NCI-H345 treated with DMSO at 0.1 percent for 48 hours (cell line): ENCODE results near the gene DUS1L.
A peak's percentile ranks its signal among the peaks of the same experiment; 100 is the strongest.

Source experiments
- DNase-seq: peaks from one replicate; lab custom pipeline; 2025; ENCODE audit not compliant: unreplicated experiment; lab: John Stamatoyannopoulos, UW

Gene DUS1L

DNA sequence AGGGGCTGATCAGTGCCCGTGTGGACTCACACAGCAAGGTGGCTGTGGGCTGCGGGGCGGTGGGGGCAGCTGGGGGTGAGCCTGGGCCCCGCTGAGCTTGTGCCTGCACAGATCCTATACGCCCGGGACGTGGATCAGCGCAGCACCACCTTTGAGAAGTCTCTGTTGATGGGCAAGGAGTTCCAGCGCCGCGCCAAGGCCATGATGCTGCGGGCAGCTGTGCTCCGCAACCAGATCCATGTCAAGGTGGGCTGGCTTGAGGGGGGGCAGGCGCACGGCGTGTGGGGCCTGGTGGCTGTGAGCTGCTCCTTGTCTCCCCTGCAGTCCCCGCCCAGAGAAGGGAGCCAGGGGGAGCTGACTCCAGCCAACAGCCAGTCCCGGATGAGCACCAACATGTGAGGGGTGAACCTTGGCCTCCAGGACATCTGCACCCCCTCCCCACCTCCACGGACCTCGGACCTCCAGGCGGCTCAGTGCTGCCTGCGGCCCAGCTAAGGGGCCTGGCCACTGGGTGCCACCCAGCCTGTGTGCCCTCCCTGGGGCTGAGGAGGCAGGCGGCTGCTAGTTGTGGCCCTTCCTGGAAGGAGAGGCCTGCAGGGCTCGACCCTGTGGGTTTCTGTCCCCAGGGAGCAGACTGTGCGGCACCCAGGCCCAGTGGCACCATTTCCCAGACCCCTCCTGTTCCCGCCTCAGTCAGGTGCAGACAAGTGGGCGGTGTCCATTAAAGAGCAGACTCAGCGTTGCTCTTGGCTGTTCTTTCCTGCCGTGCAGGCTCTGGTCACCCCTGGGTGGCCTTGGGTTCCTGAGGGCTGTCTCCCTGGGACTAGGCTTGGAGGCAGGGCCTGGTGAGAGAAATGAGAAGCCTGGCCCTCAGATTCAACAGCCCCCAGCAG lies 8.6 kb downstream of the DUS1L start:
- DNase-seq, result no peak

GRCh38 chr17:82055965-82056728 lies 9.5 kb downstream of the DUS1L start:
- DNase-seq, result no peak

DNA sequence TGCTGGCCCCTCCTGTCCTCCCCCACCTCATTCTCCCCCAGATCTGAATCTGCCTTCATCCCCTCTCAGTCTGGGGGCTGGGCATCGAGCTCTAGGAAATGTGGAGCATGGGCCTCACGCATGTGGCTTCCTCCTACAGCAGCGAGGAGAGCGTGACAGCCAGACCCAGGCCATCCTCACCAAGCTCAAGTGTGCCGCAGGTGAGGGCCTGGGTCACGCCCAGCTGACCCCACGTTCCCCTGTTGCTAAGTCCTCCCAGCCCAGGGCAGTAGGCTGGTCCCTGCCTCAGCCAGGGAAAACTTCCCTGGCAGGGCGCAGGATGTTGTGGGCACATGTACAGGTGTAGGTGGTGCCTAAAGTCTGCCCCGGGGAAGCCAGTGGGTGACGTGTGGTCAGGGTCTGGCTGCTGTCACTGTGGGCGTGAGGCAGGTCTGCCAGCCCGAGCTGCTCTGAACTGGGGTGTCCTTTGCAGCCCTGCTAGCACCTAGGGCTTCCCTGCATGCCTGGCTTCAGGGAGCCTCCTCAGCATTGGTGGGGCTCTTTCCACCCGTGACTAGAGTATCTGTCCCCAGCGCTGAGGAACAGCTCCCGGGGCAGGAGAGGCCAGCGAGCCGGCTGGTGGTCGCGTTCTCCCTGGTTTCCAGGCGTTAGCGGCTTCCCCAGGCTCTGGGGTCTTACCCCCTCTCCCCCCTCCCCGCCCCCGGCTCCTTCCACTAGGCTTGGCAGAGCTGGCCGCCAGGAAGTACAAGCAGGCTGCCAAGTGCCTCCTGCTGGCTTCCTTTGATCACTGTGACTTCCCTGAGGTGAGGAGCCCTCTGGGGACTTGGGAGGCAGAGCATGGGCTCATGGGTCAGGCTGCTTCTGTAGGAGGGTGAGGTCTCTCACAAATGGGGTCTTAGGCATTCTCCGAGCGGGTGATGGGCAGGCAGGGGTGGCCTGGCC lies 10.3 kb downstream of the DUS1L start:
- no peak for DNase-seq

DNA sequence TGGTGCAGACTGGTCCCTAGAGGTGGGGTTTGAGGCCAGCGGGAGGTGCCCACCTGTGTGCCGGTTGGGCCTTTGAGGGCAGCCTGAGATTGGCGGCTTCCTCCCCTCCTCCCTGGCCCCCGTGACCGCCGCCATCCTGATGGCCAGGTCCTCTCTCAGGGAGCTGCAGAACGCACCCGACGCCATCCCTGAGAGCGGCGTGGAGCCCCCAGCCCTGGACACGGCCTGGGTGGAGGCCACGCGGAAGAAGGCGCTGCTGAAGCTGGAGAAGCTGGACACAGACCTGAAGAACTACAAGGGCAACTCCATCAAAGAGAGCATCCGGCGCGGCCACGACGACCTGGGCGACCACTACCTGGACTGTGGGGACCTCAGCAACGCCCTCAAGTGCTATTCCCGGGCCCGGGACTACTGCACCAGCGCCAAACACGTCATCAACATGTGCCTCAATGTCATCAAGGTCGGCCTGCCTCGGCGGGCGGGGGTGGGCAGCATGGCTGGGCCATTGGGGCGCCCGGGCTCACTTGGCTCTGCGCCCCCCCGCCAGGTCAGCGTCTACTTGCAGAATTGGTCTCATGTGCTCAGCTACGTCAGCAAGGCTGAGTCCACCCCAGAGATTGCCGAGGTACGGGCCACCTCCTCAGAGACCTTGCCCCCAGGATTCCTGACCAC lies 11.1 kb downstream of the DUS1L start:
- no peak for DNase-seq

DNA sequence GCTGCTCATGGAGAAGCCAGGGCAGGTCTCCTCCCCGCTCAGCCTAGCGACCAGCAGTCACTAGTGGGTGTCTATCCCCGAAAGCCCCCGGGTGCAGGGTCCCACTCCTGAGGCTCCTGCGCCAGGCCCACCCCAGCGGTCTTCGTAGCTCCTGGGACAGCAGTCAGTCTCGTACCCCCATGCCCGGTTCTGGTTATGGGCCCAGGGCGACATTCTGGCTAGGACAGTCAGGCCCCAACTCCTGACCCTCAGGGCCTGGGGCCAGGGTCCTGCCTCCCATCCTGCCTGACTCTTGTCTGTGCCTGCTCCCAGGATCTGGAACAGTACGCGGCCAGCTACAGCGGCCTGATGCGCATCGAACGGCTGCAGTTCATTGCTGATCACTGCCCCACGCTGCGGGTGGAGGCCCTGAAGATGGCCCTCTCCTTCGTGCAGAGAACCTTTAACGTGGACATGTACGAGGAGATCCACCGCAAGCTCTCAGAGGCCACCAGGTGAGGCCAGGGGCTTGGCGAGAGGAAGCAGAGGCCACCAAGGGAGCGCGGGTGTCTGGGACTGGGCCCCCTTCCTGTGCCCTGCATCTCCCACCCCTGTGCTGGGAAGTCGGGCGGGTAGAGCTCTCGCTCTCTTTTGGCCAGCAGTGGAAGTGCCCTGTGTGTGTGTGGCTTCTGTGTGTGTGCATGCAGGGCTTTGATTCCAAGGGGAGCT lies 11.9 kb downstream of the DUS1L start:
- no peak for DNase-seq

DNA sequence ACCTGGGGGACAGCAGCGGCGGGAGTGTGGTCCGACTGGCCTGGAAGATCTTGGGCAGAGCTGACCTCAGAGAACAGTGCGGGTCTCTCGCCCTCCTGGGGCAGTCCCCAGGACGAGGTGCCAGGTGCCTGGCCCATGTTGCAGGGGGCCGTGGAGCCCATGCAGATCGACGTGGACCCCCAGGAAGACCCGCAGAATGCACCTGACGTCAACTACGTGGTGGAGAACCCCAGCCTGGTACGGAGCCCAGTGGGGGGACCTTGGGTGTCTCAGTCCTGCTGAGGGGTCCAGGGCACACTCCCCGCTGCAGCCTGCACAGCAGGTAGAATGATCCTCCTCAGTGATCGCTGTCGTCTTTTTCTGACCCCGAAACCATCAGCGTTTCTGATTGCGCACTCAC lies 12.5 kb downstream of the DUS1L start:
- DNase-seq, result no peak

GRCh38 chr17:82052638-82053059 lies 13.0 kb downstream of the DUS1L start:
- no peak for DNase-seq

DNA sequence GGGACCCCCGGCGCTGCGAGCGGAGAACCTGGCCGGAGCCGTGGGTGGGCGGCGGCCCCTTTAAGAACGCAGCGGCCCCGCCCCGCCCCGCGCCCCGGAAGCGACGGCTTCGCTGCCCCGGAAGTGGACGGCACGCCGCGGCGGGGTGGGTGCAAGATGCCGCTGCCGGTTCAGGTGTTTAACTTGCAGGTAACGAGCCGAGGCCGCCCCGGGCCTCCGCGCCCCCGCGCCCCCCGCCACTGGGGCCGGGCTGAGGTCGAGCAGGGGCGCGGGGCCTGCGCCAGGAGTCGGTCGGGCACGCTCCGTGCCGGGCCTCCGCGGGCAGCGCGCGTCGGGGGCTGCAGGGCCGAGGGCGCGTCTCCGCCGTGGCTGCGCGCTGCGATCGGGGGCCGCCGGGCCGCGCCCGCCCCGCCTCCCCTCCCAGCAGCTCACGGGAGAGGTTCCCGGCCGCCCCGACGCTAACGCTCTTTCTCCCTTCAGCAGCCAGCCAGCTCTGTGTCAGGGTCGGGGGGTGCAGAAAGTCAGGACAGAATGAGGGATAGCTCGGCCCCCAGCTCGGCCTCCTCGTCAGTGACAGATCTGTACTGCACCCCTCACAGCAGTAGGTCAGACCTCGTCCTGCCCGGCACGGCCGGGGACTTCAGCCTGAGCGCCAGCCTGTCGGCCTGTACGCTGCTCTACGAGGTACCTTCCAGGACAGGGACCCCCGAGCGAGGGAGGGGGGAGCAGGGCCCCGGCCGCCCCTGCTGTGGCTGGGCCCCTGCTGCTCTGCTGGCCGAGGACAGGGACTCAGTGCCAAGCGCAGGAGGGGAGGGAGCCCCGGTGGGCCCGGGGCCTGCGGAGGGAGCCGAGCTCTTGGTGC lies 13.6 kb downstream of the DUS1L start, which contains the start of the genes GPS1 and RFNG:
Gene GPS1, plus strand, starts transcription at position 123 of the 862 bp plus-strand sequence. Its CDS starts 34 bp downstream, at position 157.
Gene RFNG, minus strand, starts transcription at position 36 of the 862 bp plus-strand sequence. CDS start 45 bp downstream, outside the sequence.
- peak; percentile 74 for DNase-seq

DNA sequence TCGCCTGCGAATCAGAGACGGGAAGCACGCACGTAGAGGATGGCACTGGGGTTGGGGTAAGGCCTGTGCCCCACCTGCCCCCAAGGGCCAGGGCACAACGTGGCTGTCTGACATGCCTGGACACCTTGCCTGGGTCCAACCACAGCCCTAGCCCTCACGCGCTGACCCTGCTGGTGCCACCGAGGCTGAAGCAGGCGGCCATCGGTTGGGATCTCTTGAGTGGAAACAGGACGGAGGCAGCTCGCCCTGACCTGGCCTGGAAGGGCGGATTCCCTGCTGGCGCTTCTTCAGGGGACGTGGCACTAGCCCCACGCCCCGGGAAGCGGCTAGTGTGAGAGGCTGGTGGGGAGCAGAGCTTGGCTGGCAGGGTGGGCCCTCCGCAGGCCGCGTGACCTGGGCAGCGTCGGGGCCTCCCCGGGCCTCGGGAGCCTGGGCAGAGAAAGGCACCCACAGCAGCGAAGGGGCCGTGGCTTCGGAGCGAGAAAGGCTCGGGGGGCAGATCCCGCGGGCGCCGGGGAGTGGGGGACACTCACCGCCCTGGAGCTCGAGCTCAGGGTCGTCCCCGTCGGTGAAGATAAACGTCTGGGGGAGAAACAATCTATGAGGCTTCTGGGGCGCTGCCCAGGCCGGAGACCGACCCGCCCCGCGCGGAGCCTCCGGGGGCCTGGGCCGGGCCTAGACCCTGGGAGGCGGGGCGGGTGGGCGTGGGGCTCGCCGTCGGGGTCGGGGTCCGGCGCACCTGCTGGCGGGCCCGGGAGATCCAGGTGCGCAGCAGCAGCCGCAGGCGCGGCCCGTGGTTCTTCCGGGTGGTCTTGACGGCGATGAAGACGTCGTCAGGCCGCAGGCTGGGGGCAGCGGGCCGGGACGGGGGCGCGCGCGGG lies 14.6 kb downstream of the DUS1L start:
- no peak for DNase-seq

DNA sequence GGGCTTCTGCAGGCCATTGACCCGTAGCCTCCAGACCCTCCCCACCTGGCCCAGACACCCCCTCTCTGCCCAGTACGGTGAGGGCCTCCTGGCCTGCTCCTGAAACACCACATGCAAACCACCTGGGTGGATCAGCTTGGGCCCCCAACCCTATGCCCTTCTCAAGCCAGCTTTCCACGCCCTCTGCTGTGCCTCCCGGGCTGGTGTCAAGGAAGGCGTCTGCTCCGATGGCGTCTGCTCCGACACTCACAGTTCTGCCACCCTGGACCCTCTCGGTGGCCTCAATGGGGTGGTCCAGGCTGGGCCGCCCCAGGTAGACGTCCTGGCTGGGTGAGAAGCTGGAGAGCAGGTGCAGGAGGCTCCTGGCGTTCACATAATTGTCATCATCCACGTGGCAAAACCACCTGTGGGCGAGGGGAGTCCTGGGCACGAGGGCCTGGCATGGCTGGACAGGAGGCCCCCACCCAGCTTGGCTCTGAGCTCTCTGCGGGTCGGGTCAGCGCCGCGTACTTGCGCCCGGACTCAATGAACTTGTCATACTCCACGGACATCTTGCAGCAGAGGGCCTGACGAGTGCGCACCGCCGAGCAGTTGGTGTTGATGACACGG lies 15.3 kb downstream of the DUS1L start:
- no peak for DNase-seq

DNA sequence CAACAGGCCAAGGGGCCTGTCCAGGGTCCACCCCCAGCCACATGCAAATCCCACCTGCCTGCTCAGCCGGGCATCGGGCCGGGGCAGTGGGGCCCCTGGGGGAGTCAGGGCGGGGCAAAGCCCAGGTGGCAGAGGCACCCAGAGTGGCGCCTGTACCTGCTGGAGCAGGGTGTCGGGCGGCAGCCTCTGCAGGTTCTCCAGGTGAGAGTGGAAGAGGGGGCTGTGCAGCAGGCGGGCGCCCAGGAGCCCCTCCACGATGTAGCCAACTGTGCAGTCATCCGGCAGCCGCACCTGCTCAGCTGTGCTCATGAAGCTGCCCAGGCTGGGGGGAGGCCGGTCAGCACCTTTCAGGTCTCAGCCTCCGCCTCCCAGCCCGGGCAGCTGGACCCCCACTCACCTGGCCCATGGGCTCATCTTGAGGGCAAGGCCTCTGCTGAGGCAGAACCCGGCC lies 16.1 kb downstream of the DUS1L start:
- DNase-seq, result no peak

DNA sequence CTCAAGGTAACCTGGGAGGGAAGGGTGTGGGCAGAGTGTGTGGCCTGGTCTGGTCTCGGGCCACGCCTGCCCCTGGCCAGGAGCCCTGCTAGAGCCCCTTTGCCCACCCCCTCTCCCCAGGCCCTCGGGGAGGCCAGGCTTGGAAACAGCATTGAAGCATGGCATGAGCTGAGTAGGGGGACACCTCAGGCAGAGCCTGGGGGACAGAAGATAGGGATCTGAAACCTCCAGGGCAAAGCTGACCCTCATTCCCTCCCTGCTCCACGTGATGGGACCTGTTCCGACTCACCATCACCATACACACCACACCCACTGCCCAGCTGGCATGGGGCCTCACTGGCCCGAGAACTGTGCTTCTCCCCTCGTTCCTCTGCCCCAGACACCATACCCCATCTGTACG lies 16.5 kb downstream of the DUS1L start:
- no peak for DNase-seq

GRCh38 chr17:82048571-82048971 lies 17.0 kb downstream of the DUS1L start:
- DNase-seq, result no peak

DNA sequence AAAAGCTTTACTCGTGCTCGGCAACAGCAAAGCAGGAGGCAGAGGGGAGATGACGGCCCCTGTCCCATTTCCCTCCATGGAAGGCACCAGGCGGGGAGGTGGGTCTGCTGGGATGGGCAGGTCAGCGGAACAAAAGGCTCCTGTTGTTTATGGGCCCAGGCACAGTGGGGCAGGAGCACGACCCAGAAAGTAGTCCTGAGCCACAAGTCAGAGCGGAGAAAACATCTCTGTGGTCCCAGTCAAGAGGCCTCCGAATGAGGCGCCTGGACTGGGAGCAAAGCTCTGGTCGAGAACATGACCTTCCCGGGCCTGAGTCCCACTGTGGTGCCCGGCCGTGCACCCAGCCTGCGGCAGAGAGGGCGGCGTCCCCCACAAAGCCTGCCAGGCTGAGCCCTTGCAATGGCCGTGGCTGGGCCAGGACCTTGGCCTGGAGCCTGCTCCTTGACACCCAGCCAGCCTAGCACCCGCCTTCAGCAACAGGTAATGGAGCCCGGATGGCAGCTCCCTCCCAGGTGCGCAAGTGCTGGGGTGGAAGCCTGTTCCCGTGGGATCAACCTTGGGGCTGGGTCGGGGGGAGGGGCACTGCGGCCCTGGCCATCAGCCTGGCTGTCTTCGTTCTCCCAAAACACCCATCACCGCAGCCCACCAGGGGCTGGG lies 17.6 kb downstream of the DUS1L start:
- DNase-seq, result no peak

DNA sequence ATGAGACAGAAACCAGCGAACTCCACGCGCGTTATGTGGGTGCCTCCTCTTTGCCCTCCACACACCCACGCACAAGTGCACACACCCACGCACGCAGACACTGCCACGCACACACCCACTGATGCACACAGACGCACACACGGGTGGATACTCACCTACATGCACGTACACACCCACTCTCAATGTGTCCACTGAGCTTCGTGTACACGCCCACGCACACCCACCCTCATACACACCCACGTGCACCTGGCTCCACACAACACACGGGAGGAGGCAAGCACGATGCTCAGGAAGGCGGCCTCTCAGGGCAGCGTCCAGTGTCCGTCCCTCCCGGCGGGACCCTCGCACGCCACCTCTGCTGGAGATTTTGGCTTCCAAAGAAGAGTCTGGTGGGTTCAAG lies 18.2 kb downstream of the DUS1L start:
- no peak for DNase-seq

GRCh38 chr17:82046903-82047302 lies 18.7 kb downstream of the DUS1L start:
- DNase-seq, result no peak
